HepG2 (cell line): ENCODE data around the gene S100P. TPM values are rescaled to one million over a fixed set of nuclear protein-coding genes. Genes with fewer than 3 reads are reported as not detected.
A peak's percentile ranks its signal among the peaks of the same experiment; 100 is the strongest.

ENCODE experiments used
- ARID5B ChIP-seq: IDR thresholded peaks from 2 replicates; pipeline ENCODE4 v1.4.0; 2020; ENCODE audit warnings: mild to moderate bottlenecking, missing genetic modification reagents
- BATF2 ChIP-seq: sonication (generic); formaldehyde crosslinking; IDR thresholded peaks from 2 replicates; pipeline ENCODE4 v1.8.0; 2022; ENCODE audit warnings: mild to moderate bottlenecking, missing genetic modification reagents, moderate library complexity
- JARID2 ChIP-seq: sonication (generic); formaldehyde crosslinking; IDR thresholded peaks from 2 replicates; pipeline ENCODE4 v1.8.1; 2023; ENCODE audit warnings: missing genetic modification reagents, inconsistent platforms; ENCODE audit not compliant: insufficient replicate concordance
- KLF6 ChIP-seq: IDR thresholded peaks from 2 replicates; pipeline ENCODE4 v1.8.0; 2016; ENCODE audit warnings: missing biosample characterization, missing genetic modification reagents
- MIER2 ChIP-seq: IDR thresholded peaks from 2 replicates; pipeline ENCODE4 v1.6.1; 2016; ENCODE audit warnings: missing biosample characterization, missing genetic modification reagents
- NPAS2 ChIP-seq: sonication (generic); formaldehyde crosslinking; IDR thresholded peaks from 2 replicates; pipeline ENCODE4 v1.8.0; 2022; ENCODE audit warnings: mild to moderate bottlenecking, missing genetic modification reagents, borderline replicate concordance
- RXRB ChIP-seq: IDR thresholded peaks from 2 replicates; pipeline ENCODE4 v1.6.1; 2016; ENCODE audit warnings: borderline replicate concordance, missing genetic modification reagents, missing compliant biosample characterization
- ZBTB40 ChIP-seq, 2 experiments: fragments of 450-650 bp in 1 of 2; sonication (generic) in 1 of 2; formaldehyde crosslinking in 1 of 2; IDR thresholded peaks; 2 replicates each; pipeline versions ENCODE4 v1.6.1 to v1.8.0; 2016 to 2022; ENCODE audit warnings: antibody characterized with exemption in 1 of 2, mild to moderate bottlenecking in 1 of 2, missing genetic modification reagents in 1 of 2
- ZFP90 ChIP-seq: sonication (generic); formaldehyde crosslinking; IDR thresholded peaks from 2 replicates; pipeline ENCODE4 v1.8.0; 2022; ENCODE audit warnings: missing genetic modification reagents, mild to moderate bottlenecking, inconsistent platforms, borderline replicate concordance
- ZNF382 ChIP-seq: sonication (generic); formaldehyde crosslinking; IDR thresholded peaks from 2 replicates; pipeline ENCODE4 v1.5.0; 2020; ENCODE audit warnings: missing genetic modification reagents, mild to moderate bottlenecking, borderline replicate concordance
- ZNF451 ChIP-seq: sonication (generic); formaldehyde crosslinking; IDR thresholded peaks from 2 replicates; pipeline ENCODE4 v1.5.0; 2020; ENCODE audit warnings: mild to moderate bottlenecking, missing genetic modification reagents
- ZNF850 ChIP-seq: sonication (generic); formaldehyde crosslinking; conservative IDR thresholded peaks from 2 replicates; pipeline ENCODE4 v1.9.0; 2021; ENCODE audit warnings: mild to moderate bottlenecking, missing genetic modification reagents
- polyA plus RNA-seq, 8 experiments: library from polyadenylated mRNA; depleted of rRNA in 3 of 8; stranded (reverse) in 7 of 8; unstranded in 1 of 8; fragments of >200 nt; fragmentation: Illumina TruSeq in 4 of 8; extraction: Trizol in 4 of 8; gene quantifications; 2 replicates each; pipeline versions ENCODE4 v1.2.1 to v1.2.3, GENCODE V29; 2011 to 2016; ENCODE audit warnings: low read depth in 4 of 8, missing spikeins in 1 of 8, mixed read lengths in 1 of 8; ENCODE audit not compliant: insufficient read depth in 1 of 8
- total RNA-seq, 5 experiments: library from RNA; depleted of rRNA; stranded (reverse); fragments of >200 nt; fragmentation: Illumina TruSeq; extraction: Trizol; gene quantifications; 2 replicates each; pipeline ENCODE4 v1.2.3, GENCODE V29; 2016; ENCODE audit warnings: low read depth in 1 of 5

S100P gene
- total and polyA plus RNA-seq, 2 of the 13 experiments (the other 11 are each of a cell fraction or from before 2014, with no cell fraction given), result 278 to 1,649 TPM

GRCh38 chr4:6695660-6696610 lies 2.3 kb downstream of the S100P start (continued):
- TF ChIP-seq ZNF451 (CRISPR knock-in tag) (peak; percentile 88), ZNF382 (CRISPR knock-in tag) (no peak), ARID5B (CRISPR knock-in tag) (peak; percentile 96), ZBTB40 (IDR thresholded peaks at IDR 0.05) (no peak), ZBTB40 (CRISPR knock-in tag; IDR thresholded peaks at IDR 0.05) (peak; percentile 89), NPAS2 (CRISPR knock-in tag) (no peak), JARID2 (CRISPR knock-in tag) (no peak), RXRB (CRISPR knock-in tag) (peak; percentile 96), BATF2 (no peak), ZFP90 (CRISPR knock-in tag) (peak; percentile 79), KLF6 (CRISPR knock-in tag) (peak; percentile 96), ZNF850 (CRISPR knock-in tag) (no peak), MIER2 (CRISPR knock-in tag) (peak; percentile 82; the same call in 1 of the 2 replicates)
